RWPE2 (cell line): ENCODE results near the gene SCYGR3.

Experiments used
- ATAC-seq: fragments of 200-7000 bp; cut with Tn5 transposase; 3 replicates; pipeline ENCODE4 v1.9.1; 2021; ENCODE audit warnings: low read depth
- DNase-seq: peaks from one replicate; pipeline ENCODE4 v3.0.0-alpha.2; 2020; ENCODE audit warnings: low spot score
- H3K27ac ChIP-seq: fragments of 450-650 bp; 2 replicates; pipeline ENCODE4 v1.5.1; 2017; ENCODE audit warnings: mild to moderate bottlenecking; ENCODE audit not compliant: poor library complexity, severe bottlenecking
- H3K27me3 ChIP-seq: fragments of 250-450 bp; sonication (Bioruptor Pico); 2 replicates; pipeline ENCODE4 v1.5.1; 2021; ENCODE audit warnings: mild to moderate bottlenecking, moderate library complexity; ENCODE audit not compliant: insufficient read depth, poor library complexity, severe bottlenecking
- H3K36me3 ChIP-seq: fragments of 250-450 bp; sonication (Bioruptor Pico); 2 replicates; pipeline ENCODE4 v1.5.1; 2020; ENCODE audit warnings: low read depth, mild to moderate bottlenecking, moderate library complexity
- H3K4me1 ChIP-seq: fragments of 250-450 bp; sonication (Bioruptor Pico); 2 replicates; pipeline ENCODE4 v1.5.1; 2021; ENCODE audit warnings: mild to moderate bottlenecking, moderate library complexity; ENCODE audit not compliant: insufficient read depth, poor library complexity, severe bottlenecking
- H3K4me3 ChIP-seq: fragments of 250-450 bp; sonication (Bioruptor Pico); 2 replicates; pipeline ENCODE4 v1.5.1; 2021; ENCODE audit warnings: mild to moderate bottlenecking, moderate library complexity; ENCODE audit not compliant: severe bottlenecking
- H3K9me3 ChIP-seq: fragments of 250-450 bp; sonication (Bioruptor Pico); 2 replicates; pipeline ENCODE4 v1.5.1; 2021; ENCODE audit warnings: mild to moderate bottlenecking, moderate library complexity; ENCODE audit not compliant: severe bottlenecking
- TF ChIP-seq, protein P1 (sequence below): fragments of 450-650 bp; IDR thresholded peaks from one replicate; pipeline ENCODE4 v1.5.1; 2017; ENCODE audit warnings: mild to moderate bottlenecking, moderate library complexity; ENCODE audit not compliant: poor library complexity, severe bottlenecking

The SCYGR3 gene

DNA sequence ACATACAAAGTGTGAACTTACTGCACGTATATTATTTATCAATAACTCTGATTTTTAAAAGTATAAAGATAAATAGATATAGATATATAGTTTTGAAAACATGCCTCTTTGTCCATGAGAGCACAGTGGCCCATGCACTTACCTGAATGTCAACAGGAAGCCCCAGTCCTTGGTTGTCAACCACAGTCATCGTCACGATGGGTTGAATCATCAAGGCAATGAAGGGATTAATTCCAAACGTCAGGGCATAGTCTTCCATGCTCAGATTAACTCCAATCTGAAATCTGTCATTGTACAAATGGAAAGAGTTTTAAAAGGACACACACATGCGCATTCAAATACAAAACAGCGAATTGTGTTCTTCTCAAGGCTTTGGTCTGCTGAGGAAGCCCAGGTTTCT lies 18.2 kb upstream of the SCYGR3 start:
- no peaks in the 10 kb centered on the region for H3K27me3 ChIP-seq
- H3K4me3 ChIP-seq: no peak overlapping the region
- no peak overlapping the region for H3K27ac ChIP-seq
- no peaks in the 10 kb centered on the region for H3K4me1 ChIP-seq
- H3K36me3 ChIP-seq: no peaks in the 10 kb centered on the region
- TF ChIP-seq, protein P1, sequence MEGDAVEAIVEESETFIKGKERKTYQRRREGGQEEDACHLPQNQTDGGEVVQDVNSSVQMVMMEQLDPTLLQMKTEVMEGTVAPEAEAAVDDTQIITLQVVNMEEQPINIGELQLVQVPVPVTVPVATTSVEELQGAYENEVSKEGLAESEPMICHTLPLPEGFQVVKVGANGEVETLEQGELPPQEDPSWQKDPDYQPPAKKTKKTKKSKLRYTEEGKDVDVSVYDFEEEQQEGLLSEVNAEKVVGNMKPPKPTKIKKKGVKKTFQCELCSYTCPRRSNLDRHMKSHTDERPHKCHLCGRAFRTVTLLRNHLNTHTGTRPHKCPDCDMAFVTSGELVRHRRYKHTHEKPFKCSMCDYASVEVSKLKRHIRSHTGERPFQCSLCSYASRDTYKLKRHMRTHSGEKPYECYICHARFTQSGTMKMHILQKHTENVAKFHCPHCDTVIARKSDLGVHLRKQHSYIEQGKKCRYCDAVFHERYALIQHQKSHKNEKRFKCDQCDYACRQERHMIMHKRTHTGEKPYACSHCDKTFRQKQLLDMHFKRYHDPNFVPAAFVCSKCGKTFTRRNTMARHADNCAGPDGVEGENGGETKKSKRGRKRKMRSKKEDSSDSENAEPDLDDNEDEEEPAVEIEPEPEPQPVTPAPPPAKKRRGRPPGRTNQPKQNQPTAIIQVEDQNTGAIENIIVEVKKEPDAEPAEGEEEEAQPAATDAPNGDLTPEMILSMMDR: no peak
- no peaks in the 10 kb centered on the region for H3K9me3 ChIP-seq
- DNase-seq: no peak
- no peak for ATAC-seq

DNA sequence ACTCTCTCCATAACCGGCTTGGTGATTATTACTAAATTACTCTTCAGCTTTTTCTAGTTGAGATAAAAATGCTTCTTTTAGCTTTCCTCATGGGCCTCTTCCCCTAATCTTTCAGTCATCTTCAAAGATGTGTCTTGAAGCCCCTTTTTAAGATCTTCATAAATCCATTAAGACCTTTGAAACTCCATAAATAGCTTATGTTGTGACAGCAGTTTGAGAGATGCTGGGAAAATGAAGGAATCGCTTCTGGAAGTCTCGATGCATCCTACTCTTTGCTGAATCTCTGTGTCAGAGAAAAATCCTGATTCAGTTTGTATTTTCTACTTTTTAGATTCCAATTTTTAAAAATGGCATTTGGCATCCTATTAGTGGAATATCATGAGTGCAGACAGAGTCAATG lies 15.7 kb upstream of the SCYGR3 start:
- TF ChIP-seq, protein P1: no peak

DNA sequence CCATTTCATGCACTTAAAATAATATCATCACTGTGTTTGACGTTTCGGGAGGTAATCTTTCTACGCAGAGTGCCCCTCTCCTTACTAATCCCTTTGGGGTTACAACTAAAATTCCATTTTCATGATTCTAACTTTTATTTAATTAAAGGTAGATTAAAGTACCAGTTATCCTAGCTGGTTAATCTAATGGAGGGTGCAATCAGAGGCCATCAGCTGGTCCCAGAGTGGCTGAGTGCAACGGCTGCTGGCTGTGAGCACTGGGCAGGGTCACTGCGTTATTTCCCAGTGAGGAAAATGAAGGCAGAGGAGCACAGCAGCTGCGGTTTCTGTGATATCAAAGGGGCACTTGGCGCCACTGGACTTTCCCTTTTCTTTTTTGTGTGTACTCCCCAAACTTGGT lies 14.8 kb upstream of the SCYGR3 start:
- Histone ChIP-seq H3K4me1 (no peaks in the 10 kb centered on the region), H3K9me3 (no peaks in the 10 kb centered on the region), H3K27ac (no peak overlapping the region), H3K4me3 (no peak overlapping the region), H3K36me3 (no peaks in the 10 kb centered on the region), H3K27me3 (no peaks in the 10 kb centered on the region)
- ATAC-seq: no peak
- DNase-seq: no peak
- TF ChIP-seq, protein P1: no peak

More for the DNA sequence above, 15.7 kb upstream of the SCYGR3 start:
- no peak for DNase-seq
- H3K36me3 ChIP-seq: no peaks in the 10 kb centered on the region
- no peaks in the 10 kb centered on the region for H3K4me1 ChIP-seq
- H3K9me3 ChIP-seq: no peaks in the 10 kb centered on the region
- H3K4me3 ChIP-seq: no peak overlapping the region
- no peak overlapping the region for H3K27ac ChIP-seq
- H3K27me3 ChIP-seq: no peaks in the 10 kb centered on the region
- ATAC-seq: no peak

DNA sequence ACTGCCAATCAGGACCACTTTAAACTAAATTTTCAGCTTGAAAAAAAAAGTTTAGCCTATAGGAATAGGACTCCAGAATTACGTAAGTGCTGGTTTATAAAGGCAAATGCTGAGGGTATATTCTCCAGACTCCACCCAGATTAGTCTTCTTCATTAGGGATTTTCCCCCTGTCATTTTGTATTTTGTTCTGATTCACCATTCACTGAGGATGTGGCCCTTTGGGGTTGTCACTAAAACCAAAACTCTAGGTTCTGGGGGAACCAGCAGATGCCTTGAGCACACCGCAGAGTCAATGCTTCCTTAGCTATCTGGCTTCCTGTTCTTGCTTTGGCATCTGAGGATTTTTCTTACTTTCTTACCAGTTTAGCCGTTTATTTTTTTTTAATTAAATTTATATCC lies 13.1 kb upstream of the SCYGR3 start:
- DNase-seq: no peak
- no peak for ATAC-seq
- TF ChIP-seq, protein P1: no peak

DNA sequence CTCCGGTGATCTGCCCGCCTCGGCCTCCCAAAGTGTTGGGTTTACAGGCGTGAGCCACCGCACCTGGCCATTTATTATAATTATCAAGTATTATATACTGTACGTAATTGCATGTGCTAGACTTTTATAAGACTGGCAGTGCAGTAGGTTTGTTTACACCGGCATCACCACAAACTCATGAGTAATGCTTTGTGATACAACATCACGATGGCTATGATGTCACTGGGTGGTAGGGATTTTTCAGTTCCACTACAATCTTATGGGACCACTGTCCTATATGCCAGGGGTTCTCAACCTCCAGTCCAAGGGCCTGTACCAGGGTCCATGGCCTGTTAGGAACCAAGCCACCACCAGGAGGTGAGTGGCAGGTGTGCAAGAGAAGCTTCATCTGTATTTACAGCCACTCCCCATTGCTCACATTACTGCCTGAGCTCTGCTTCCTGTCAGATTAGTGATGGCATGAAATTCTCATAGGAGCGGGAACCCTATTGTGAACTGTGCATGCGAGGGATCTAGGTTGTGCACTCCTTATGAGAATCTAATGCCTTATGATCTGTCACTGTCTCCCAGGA lies 12.0 kb upstream of the SCYGR3 start:
- no peak overlapping the region for H3K4me3 ChIP-seq
- no peaks in the 10 kb centered on the region for H3K27me3 ChIP-seq
- peaks cover 9% of the 10 kb centered on the region for H3K4me1 ChIP-seq
- DNase-seq (no peak), ATAC-seq (no peak)
- H3K27ac ChIP-seq: no peak overlapping the region
- H3K9me3 ChIP-seq: no peaks in the 10 kb centered on the region
- TF ChIP-seq, protein P1: no peak
- no peaks in the 10 kb centered on the region for H3K36me3 ChIP-seq

More for the DNA sequence above, 13.1 kb upstream of the SCYGR3 start:
- H3K9me3 ChIP-seq: no peaks in the 10 kb centered on the region
- no peaks in the 10 kb centered on the region for H3K36me3 ChIP-seq
- peaks cover 9% of the 10 kb centered on the region for H3K4me1 ChIP-seq
- H3K27me3 ChIP-seq: no peaks in the 10 kb centered on the region
- H3K4me3 ChIP-seq: no peak overlapping the region
- H3K27ac ChIP-seq: no peak overlapping the region
